ENCODE data around the gene IL20RA. TPM values are rescaled to one million over a fixed set of nuclear protein-coding genes. Genes with fewer than 3 reads are reported as not detected.

The IL20RA gene
- total RNA-seq, 1 donor from 2014 or later: not detected

DNA sequence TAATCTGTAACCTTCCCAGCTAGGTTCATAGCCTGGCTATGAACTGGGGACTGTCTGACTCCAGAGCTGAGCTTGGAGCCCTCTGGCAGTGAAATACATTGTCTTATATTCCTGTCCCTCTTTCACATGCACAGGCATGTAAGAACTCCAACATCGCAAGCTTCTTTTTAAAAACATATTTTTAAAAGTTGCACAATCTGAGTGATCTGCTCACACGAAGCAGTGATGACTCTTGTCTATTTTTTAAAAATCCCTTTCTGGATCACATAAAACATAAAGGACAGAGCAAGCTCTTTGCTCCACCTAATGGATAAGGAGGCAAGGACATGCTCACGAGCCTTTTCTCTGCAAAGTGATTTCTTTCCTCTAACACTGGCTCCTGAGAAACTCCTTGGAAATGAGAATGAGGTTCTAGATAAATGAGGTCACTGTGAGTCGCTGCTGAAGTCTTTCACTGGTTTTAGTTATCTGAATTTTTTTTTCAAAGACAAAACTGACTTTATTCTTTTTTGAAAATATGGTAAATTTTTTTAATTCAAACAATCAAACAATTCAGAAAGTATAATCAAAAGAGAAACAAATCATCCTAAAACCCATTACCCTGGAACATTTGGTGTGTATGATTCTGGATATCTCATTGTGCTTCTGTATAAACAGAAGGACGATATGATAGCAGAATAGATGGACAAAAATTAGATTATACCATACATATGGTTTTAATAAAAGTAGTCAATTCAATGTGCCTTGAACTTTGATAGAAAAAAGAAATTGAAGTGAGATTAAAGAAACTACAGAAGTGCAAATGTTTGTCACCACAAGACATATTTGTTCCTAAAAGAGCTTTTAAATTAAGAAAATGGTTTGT is 30.8 kb downstream of the IL20RA start:
- Mint-ChIP-seq H3K27ac (no peak overlapping the region), H3K27me3 (ENCODE audit: low read depth) (peaks cover 67% of the 10 kb centered on the region), H3K4me1 (ENCODE audit: low read depth) (peaks cover 2% of the 10 kb centered on the region), H3K4me3 (ENCODE audit: low read depth) (no peak overlapping the region), H3K9me3 (no peaks in the 10 kb centered on the region), H3K36me3 (ENCODE audit: low read depth) (no peaks in the 10 kb centered on the region)
- intact Hi-C loops (cut with micrococcal nuclease): no loop called here
- DNase-seq (ENCODE audit: low spot score): no peak

- H3K36me3 Mint-ChIP-seq (ENCODE audit: low read depth): no peaks in the 10 kb centered on the region
- no peak overlapping the region for H3K27ac Mint-ChIP-seq
- no peaks in the 10 kb centered on the region for H3K9me3 Mint-ChIP-seq
- no peak for DNase-seq (ENCODE audit: low spot score)
- H3K27me3 Mint-ChIP-seq (ENCODE audit: low read depth): peaks cover 64% of the 10 kb centered on the region
- H3K4me1 Mint-ChIP-seq (ENCODE audit: low read depth): peaks cover 2% of the 10 kb centered on the region
- intact Hi-C loops (cut with micrococcal nuclease): no loop called here
- H3K4me3 Mint-ChIP-seq (ENCODE audit: low read depth): no peak overlapping the region
These were observed 31.7 kb downstream of the IL20RA start for GRCh38 chr6:137013031-137013430.

GRCh38 chr6:137011406-137011805 is 33.4 kb downstream of the IL20RA start:
- Mint-ChIP-seq H3K27ac (no peak overlapping the region), H3K36me3 (ENCODE audit: low read depth) (no peaks in the 10 kb centered on the region), H3K4me3 (ENCODE audit: low read depth) (no peak overlapping the region), H3K9me3 (no peaks in the 10 kb centered on the region), H3K4me1 (ENCODE audit: low read depth) (peaks cover 2% of the 10 kb centered on the region), H3K27me3 (ENCODE audit: low read depth) (peaks cover 62% of the 10 kb centered on the region)
- intact Hi-C loops (cut with micrococcal nuclease): no loop called here
- no peak for DNase-seq (ENCODE audit: low spot score)

DNA sequence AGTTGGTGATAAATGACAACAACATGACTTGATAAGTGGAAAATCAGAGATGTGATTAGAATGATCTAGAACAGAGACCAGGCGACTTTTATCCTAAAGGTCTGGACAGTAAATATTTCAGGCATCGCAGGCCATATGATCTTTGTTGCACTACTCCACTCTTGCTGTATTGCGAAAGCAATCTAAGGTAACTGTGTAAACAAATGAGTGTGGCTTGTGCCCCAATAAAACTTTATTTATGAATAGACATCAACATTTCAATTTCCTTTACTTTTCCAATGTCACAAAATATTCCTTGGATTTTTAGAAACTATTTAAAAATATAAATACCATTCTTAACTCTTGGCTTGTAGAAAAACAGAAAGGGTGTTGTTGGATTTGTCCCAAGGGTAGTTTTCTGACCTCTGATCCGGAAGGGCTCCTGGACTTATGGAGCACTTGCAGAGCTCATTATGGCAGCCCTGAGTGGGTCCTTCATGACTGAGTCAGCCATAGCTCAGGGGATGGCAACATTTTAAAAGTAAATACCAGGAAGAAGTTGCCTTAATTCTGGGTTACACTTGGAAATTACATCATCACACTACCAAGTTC is 34.5 kb downstream of the IL20RA start:
- no peaks in the 10 kb centered on the region for H3K9me3 Mint-ChIP-seq
- H3K4me3 Mint-ChIP-seq (ENCODE audit: low read depth): no peak overlapping the region
- intact Hi-C loops (cut with micrococcal nuclease): no loop called here
- H3K27me3 Mint-ChIP-seq (ENCODE audit: low read depth): peaks cover 50% of the 10 kb centered on the region
- H3K27ac Mint-ChIP-seq: no peak overlapping the region
- H3K4me1 Mint-ChIP-seq (ENCODE audit: low read depth): no peaks in the 10 kb centered on the region
- DNase-seq (ENCODE audit: low spot score): no peak
- H3K36me3 Mint-ChIP-seq (ENCODE audit: low read depth): no peaks in the 10 kb centered on the region

- intact Hi-C loops (cut with micrococcal nuclease): no loop called here
These were observed 36.6 kb downstream of the IL20RA start for GRCh38 chr6:137008204-137008603.

GRCh38 chr6:137006056-137006455 is 38.7 kb downstream of the IL20RA start:
- no peak for DNase-seq (ENCODE audit: low spot score)
- Mint-ChIP-seq H3K4me3 (ENCODE audit: low read depth) (no peak overlapping the region), H3K36me3 (ENCODE audit: low read depth) (no peaks in the 10 kb centered on the region), H3K9me3 (no peaks in the 10 kb centered on the region), H3K27me3 (ENCODE audit: low read depth) (peaks cover 48% of the 10 kb centered on the region), H3K27ac (no peak overlapping the region), H3K4me1 (ENCODE audit: low read depth) (no peaks in the 10 kb centered on the region)
- intact Hi-C loops (cut with micrococcal nuclease): no loop called here

More at GRCh38 chr6:137008204-137008603, 36.6 kb downstream of the IL20RA start:
- Mint-ChIP-seq H3K4me3 (ENCODE audit: low read depth) (no peak overlapping the region), H3K36me3 (ENCODE audit: low read depth) (no peaks in the 10 kb centered on the region), H3K4me1 (ENCODE audit: low read depth) (no peaks in the 10 kb centered on the region), H3K27me3 (ENCODE audit: low read depth) (peaks cover 51% of the 10 kb centered on the region), H3K9me3 (no peaks in the 10 kb centered on the region), H3K27ac (no peak overlapping the region)
- no peak for DNase-seq (ENCODE audit: low spot score)

DNA sequence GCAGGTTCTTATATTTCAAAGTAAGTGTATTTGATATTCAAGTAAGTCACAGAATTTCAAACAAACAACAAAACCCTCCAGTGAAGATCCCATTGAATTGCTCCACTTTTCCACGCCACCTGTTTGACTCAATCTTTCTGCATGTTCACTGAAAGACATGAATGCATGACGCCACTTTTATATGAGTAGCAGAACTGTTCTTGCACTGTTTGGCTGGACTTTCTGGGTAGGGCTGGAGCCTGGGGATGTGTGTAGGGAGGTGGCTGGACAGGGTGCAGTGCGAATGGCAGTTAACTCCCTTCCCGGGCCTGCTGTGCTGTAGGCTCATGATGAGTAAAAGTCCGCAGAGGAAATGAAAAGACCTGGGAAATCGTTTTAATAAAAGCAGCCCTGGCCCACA is 39.7 kb downstream of the IL20RA start:
- intact Hi-C loops (cut with micrococcal nuclease): no loop called here
- DNase-seq (ENCODE audit: low spot score): no peak
- H3K27me3 Mint-ChIP-seq (ENCODE audit: low read depth): peaks cover 48% of the 10 kb centered on the region
- H3K36me3 Mint-ChIP-seq (ENCODE audit: low read depth): no peaks in the 10 kb centered on the region
- H3K4me1 Mint-ChIP-seq (ENCODE audit: low read depth): no peaks in the 10 kb centered on the region
- no peak overlapping the region for H3K4me3 Mint-ChIP-seq (ENCODE audit: low read depth)
- no peak overlapping the region for H3K27ac Mint-ChIP-seq
- no peaks in the 10 kb centered on the region for H3K9me3 Mint-ChIP-seq

GRCh38 chr6:137002505-137002904 is 42.3 kb downstream of the IL20RA start:
- intact Hi-C loops (cut with micrococcal nuclease): no loop called here
- H3K9me3 Mint-ChIP-seq: no peaks in the 10 kb centered on the region
- H3K27me3 Mint-ChIP-seq (ENCODE audit: low read depth): peaks cover 51% of the 10 kb centered on the region

DNA sequence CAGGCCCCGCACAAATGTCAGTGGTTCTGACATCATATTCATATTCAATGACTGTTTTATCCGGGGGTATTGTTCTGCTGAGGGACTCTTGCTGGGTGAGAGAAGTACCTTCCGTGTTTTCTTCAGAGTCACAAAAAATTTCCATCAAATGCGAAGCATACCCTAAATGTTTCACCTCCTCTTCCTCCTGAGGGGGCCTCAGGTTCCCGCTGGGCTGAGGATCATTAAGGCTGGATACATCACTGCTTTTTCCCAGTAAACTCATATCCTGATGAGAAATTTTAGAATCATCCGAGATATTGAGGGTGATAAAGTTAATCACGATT is 42.8 kb downstream of the IL20RA start:
- DNase-seq (ENCODE audit: low spot score): no peak
- no peaks in the 10 kb centered on the region for H3K36me3 Mint-ChIP-seq (ENCODE audit: low read depth)
- no peaks in the 10 kb centered on the region for H3K4me1 Mint-ChIP-seq (ENCODE audit: low read depth)
- H3K4me3 Mint-ChIP-seq (ENCODE audit: low read depth): no peak overlapping the region
- no peaks in the 10 kb centered on the region for H3K9me3 Mint-ChIP-seq
- peaks cover 47% of the 10 kb centered on the region for H3K27me3 Mint-ChIP-seq (ENCODE audit: low read depth)
- intact Hi-C loops (cut with micrococcal nuclease): no loop called here
- no peak overlapping the region for H3K27ac Mint-ChIP-seq

More at GRCh38 chr6:137002505-137002904, 42.3 kb downstream of the IL20RA start:
- Mint-ChIP-seq H3K36me3 (ENCODE audit: low read depth) (no peaks in the 10 kb centered on the region), H3K27ac (no peak overlapping the region), H3K4me1 (ENCODE audit: low read depth) (no peaks in the 10 kb centered on the region), H3K4me3 (ENCODE audit: low read depth) (no peak overlapping the region)
- DNase-seq (ENCODE audit: low spot score): no peak

- Mint-ChIP-seq H3K27ac (no peak overlapping the region), H3K27me3 (ENCODE audit: low read depth) (peaks cover 51% of the 10 kb centered on the region), H3K36me3 (ENCODE audit: low read depth) (no peaks in the 10 kb centered on the region), H3K4me3 (ENCODE audit: low read depth) (no peak overlapping the region), H3K4me1 (ENCODE audit: low read depth) (no peaks in the 10 kb centered on the region), H3K9me3 (no peaks in the 10 kb centered on the region)
- no peak for DNase-seq (ENCODE audit: low spot score)
- intact Hi-C loops (cut with micrococcal nuclease): no loop called here
These were observed 43.3 kb downstream of the IL20RA start for GRCh38 chr6:137001299-137001976.

DNA sequence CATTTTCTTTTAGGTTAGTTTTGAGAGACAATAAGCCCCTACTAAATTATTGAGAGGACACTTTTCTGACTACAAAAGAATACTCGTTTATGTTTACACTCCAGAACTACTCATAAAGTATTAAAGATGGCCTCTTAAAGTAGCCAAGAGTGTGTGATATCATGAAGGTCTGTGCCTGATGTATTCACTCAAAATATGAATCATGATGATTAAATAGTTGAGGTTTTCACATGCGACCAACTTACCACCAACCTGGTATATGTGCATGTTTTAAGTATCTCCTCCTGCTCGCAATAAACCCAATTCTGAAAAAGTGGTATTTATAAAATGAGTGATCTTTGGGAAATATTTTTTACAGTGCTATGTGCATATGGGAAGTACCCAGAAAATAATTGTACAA is 43.9 kb downstream of the IL20RA start:
- H3K4me3 Mint-ChIP-seq (ENCODE audit: low read depth): no peak overlapping the region
- no peak for DNase-seq (ENCODE audit: low spot score)
- intact Hi-C loops (cut with micrococcal nuclease): no loop called here
- H3K9me3 Mint-ChIP-seq: no peaks in the 10 kb centered on the region
- H3K4me1 Mint-ChIP-seq (ENCODE audit: low read depth): no peaks in the 10 kb centered on the region
- H3K27ac Mint-ChIP-seq: no peak overlapping the region
- H3K27me3 Mint-ChIP-seq (ENCODE audit: low read depth): peaks cover 57% of the 10 kb centered on the region
- no peaks in the 10 kb centered on the region for H3K36me3 Mint-ChIP-seq (ENCODE audit: low read depth)

GRCh38 chr6:136995521-136995920 is 49.2 kb downstream of the IL20RA start:
- no peaks in the 10 kb centered on the region for H3K36me3 Mint-ChIP-seq (ENCODE audit: low read depth)
- no peak for DNase-seq (ENCODE audit: low spot score)
- H3K27me3 Mint-ChIP-seq (ENCODE audit: low read depth): peaks cover 57% of the 10 kb centered on the region
- no peaks in the 10 kb centered on the region for H3K9me3 Mint-ChIP-seq
- no peaks in the 10 kb centered on the region for H3K4me1 Mint-ChIP-seq (ENCODE audit: low read depth)
- no peak overlapping the region for H3K4me3 Mint-ChIP-seq (ENCODE audit: low read depth)
- no peak overlapping the region for H3K27ac Mint-ChIP-seq
- intact Hi-C loops (cut with micrococcal nuclease): no loop called here

GRCh38 chr6:136994782-136995181 is 50.0 kb downstream of the IL20RA start:
- Mint-ChIP-seq H3K4me3 (ENCODE audit: low read depth) (no peak overlapping the region), H3K9me3 (no peaks in the 10 kb centered on the region), H3K27ac (no peak overlapping the region), H3K27me3 (ENCODE audit: low read depth) (peaks cover 56% of the 10 kb centered on the region), H3K36me3 (ENCODE audit: low read depth) (no peaks in the 10 kb centered on the region), H3K4me1 (ENCODE audit: low read depth) (no peaks in the 10 kb centered on the region)
- intact Hi-C loops (cut with micrococcal nuclease): no loop called here
- no peak for DNase-seq (ENCODE audit: low spot score)
